Measurements from ENCODE around the gene IFT81. TPM values are rescaled to one million over a fixed set of nuclear protein-coding genes. Genes with fewer than 3 reads are reported as not detected.

Gene IFT81
- total and polyA plus RNA-seq, 2 experiments from 2014 or later, result 12.6 to 13.7 TPM

- no peaks in the 10 kb centered on the region for H3K9me2 ChIP-seq (replicated peaks; ENCODE audit: insufficient read depth)
- peak overlapping the region; percentile 36 for H3K4me2 ChIP-seq
- no peak for TF ChIP-seq CTCF (IDR thresholded peaks at IDR 0.05; ENCODE audit: poor library complexity)
- no peak for TF ChIP-seq EZH2phosphoT487 (IDR thresholded peaks at IDR 0.05; ENCODE audit: low read depth, severe bottlenecking, unreplicated experiment)
- TF ChIP-seq EZH2 (IDR thresholded peaks at IDR 0.05; ENCODE audit: borderline replicate concordance), result no peak
- H3K4me3 ChIP-seq, result no peak overlapping the region
- H3K79me2 ChIP-seq, result no peaks in the 10 kb centered on the region
- H3K27ac ChIP-seq, result peak overlapping the region; percentile 84
- 66% methylated on average over 5 of the region's 5 CpGs for WGBS (ENCODE audit: low lambda C conversion rate, missing lambda C conversion rate)
- H3K9me3 ChIP-seq (ENCODE audit: low read depth), result no peaks in the 10 kb centered on the region
- no peaks in the 10 kb centered on the region for H4K20me1 ChIP-seq (ENCODE audit: insufficient read depth, poor library complexity, severe bottlenecking)
- no peak for DNase-seq (ENCODE audit: low spot score)
- H3K36me3 ChIP-seq (replicated peaks; ENCODE audit: insufficient read depth, low read depth), result no peaks in the 10 kb centered on the region
- H3K27me3 ChIP-seq, result no peaks in the 10 kb centered on the region
- peaks cover 26% of the 10 kb centered on the region for H3K4me1 ChIP-seq (ENCODE audit: insufficient read depth)
- H2AFZ ChIP-seq, result no peak overlapping the region
Observed at GRCh38 chr12:110266381-110266960, 142.3 kb downstream of the IFT81 start.

GRCh38 chr12:110266980-110267620, 142.9 kb downstream of the IFT81 start:
- Histone ChIP-seq H3K27ac (peak overlapping the region; percentile 84), H3K27me3 (no peaks in the 10 kb centered on the region), H3K9me2 (replicated peaks; ENCODE audit: insufficient read depth) (no peaks in the 10 kb centered on the region), H3K4me1 (ENCODE audit: insufficient read depth) (peaks cover 26% of the 10 kb centered on the region), H2AFZ (no peak overlapping the region), H4K20me1 (ENCODE audit: insufficient read depth, poor library complexity, severe bottlenecking) (no peaks in the 10 kb centered on the region), H3K4me2 (peak overlapping the region; percentile 51), H3K79me2 (no peaks in the 10 kb centered on the region), H3K36me3 (replicated peaks; ENCODE audit: insufficient read depth, low read depth) (no peaks in the 10 kb centered on the region), H3K4me3 (no peak overlapping the region), H3K9me3 (ENCODE audit: low read depth) (no peaks in the 10 kb centered on the region)
- peak; percentile 82 for DNase-seq (ENCODE audit: low spot score)
- TF ChIP-seq EZH2 (IDR thresholded peaks at IDR 0.05; ENCODE audit: borderline replicate concordance), result no peak
- no peak for TF ChIP-seq CTCF (IDR thresholded peaks at IDR 0.05; ENCODE audit: poor library complexity)
- TF ChIP-seq EZH2phosphoT487 (IDR thresholded peaks at IDR 0.05; ENCODE audit: low read depth, severe bottlenecking, unreplicated experiment), result no peak
- WGBS (ENCODE audit: low lambda C conversion rate, missing lambda C conversion rate), result 41% methylated on average over 9 of the region's 9 CpGs

Other genes with a start within 250 kb of the IFT81 start
- gene GLTP, start 243.8 kb upstream of the IFT81 start, total RNA-seq, result 24.9 and 28.4 TPM in 2 replicates
- gene GLTP, start 243.8 kb upstream of the IFT81 start, polyA plus RNA-seq, result 25.3 and 33.4 TPM in 2 replicates
- gene TCHP, start 224.1 kb upstream of the IFT81 start, total RNA-seq, result 7.7 and 8.0 TPM in 2 replicates
- 5.5 and 7.9 TPM in 2 replicates for gene TCHP, start 224.1 kb upstream of the IFT81 start, polyA plus RNA-seq
- 20.8 and 22.4 TPM in 2 replicates for gene GIT2, start 128.0 kb upstream of the IFT81 start, total RNA-seq
- 21.5 and 21.9 TPM in 2 replicates for gene GIT2, start 128.0 kb upstream of the IFT81 start, polyA plus RNA-seq
- 49.7 and 55.3 TPM in 2 replicates for gene ANKRD13A, start 124.9 kb upstream of the IFT81 start, total RNA-seq
- gene ANKRD13A, start 124.9 kb upstream of the IFT81 start, polyA plus RNA-seq, result 13.2 and 14.3 TPM in 2 replicates
- 24.6 and 29.3 TPM in 2 replicates for gene C12orf76, start 75.8 kb upstream of the IFT81 start, total RNA-seq
- gene C12orf76, start 75.8 kb upstream of the IFT81 start, polyA plus RNA-seq, result 13.6 and 18.5 TPM in 2 replicates
- 97.9 and 126 TPM in 2 replicates for gene ATP2A2, start 156.9 kb downstream of the IFT81 start, total RNA-seq
- gene ATP2A2, start 156.9 kb downstream of the IFT81 start, polyA plus RNA-seq, result 60.2 and 68.2 TPM in 2 replicates